ENCODE data around the gene CDHR3. TPM values are rescaled to one million over a fixed set of nuclear protein-coding genes. Genes with fewer than 3 reads are reported as not detected.
"Not testable (repeated sequence)": the region's sequence is repeated elsewhere in the genome, so short reads cannot be mapped to it uniquely, and the experiment has no call there.

CDHR3 gene
- total and polyA plus RNA-seq, 4 experiments from 2014 or later = 1.3 to 12.1 (median 6.7) TPM

DNA sequence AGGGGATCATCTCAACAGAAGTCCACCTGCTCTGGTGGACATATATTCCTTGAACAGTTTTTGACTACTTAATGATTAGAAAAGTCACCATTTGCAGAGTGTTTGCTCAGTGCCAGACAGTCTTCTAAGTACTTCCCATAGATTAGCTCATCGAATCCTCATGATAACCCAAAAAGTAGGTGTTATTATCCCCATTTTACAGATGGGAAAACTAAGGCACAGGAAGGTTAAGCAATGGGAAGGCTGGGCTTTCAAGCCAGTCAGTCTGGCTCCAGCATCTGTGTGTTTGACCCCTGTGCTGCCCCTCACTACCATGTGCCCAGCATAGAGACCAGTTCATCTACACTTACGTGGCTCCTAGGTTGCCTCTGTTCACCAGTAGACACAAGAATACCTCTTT lies 15.9 kb downstream of the CDHR3 start:
- intact Hi-C loops (cut with micrococcal nuclease) = no loop called here
- Histone ChIP-seq H3K4me1 (ENCODE audit: insufficient read depth, low read length) (no peaks in the 10 kb centered on the region), H3K4me3 (ENCODE audit: low read length in 2 of 2) (no peak overlapping the region), H3K27me3 (ENCODE audit: insufficient read depth, low read length) (no peaks in the 10 kb centered on the region), H3K9me3 (ENCODE audit: control insufficient read depth in 1 of 2, low read length in 2 of 2) (no peaks in the 10 kb centered on the region), H3K27ac (ENCODE audit: low read depth, low read length) (no peak overlapping the region), H3K36me3 (ENCODE audit: insufficient read depth, low read length) (no peaks in the 10 kb centered on the region)
- H3K27ac Mint-ChIP-seq = no peak overlapping the region
- H3K4me1 Mint-ChIP-seq = no peaks in the 10 kb centered on the region
- ChIA-PET CTCF (ENCODE audit: partially characterized antibody) (interaction anchor here (1.2 kb wide), 1 partner anchor 218 kb away, joined by 3 read pairs; no protein-coding TSS in a partner anchor), POLR2A (ENCODE audit: partially characterized antibody) (no interaction called here)
- DNase-seq = no peak
- no peak overlapping the region for H3K4me3 Mint-ChIP-seq
- no peaks in the 10 kb centered on the region for H3K9me3 Mint-ChIP-seq
- no peaks in the 10 kb centered on the region for H3K36me3 Mint-ChIP-seq
- H3K27me3 Mint-ChIP-seq = peaks cover 0 to 9% of the 10 kb centered on the region in 2 donors

DNA sequence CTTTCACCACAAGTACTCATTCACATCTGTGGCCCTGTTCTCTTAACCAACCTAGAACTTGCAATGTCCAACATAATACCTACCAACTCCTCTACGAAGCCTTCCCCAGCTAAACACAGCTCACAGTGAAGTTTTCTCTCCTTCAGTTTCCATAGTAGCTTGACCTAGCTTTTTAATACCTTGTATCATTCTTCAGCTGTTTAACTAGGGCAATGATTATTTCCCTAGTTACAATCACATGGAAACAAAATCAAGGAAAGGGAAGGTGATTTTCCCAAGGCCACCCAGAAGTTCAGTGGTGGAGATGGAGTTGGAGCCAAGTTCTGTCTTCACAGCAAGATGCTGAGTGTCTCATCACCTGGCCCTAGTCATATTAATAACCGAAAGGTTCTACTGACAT lies 16.3 kb downstream of the CDHR3 start:
- no peak overlapping the region for H3K27ac ChIP-seq (ENCODE audit: low read depth, low read length)
- DNase-seq = no peak
- Mint-ChIP-seq H3K9me3 (no peaks in the 10 kb centered on the region), H3K4me3 (no peak overlapping the region), H3K4me1 (no peaks in the 10 kb centered on the region), H3K27ac (peak overlapping the region in 1 of 7 donors; percentile 81), H3K36me3 (no peaks in the 10 kb centered on the region), H3K27me3 (peaks cover 0 to 11% of the 10 kb centered on the region in 2 donors)
- no peak overlapping the region for H3K4me3 ChIP-seq (ENCODE audit: low read length in 2 of 2)
- intact Hi-C loops (cut with micrococcal nuclease) = no loop called here
- H3K27me3 ChIP-seq (ENCODE audit: insufficient read depth, low read length) = no peaks in the 10 kb centered on the region
- H3K36me3 ChIP-seq (ENCODE audit: insufficient read depth, low read length) = no peaks in the 10 kb centered on the region
- CTCF ChIA-PET (ENCODE audit: partially characterized antibody) = no interaction called here
- no peaks in the 10 kb centered on the region for H3K4me1 ChIP-seq (ENCODE audit: insufficient read depth, low read length)
- no peaks in the 10 kb centered on the region for H3K9me3 ChIP-seq (ENCODE audit: control insufficient read depth in 1 of 2, low read length in 2 of 2)
- POLR2A ChIA-PET (ENCODE audit: partially characterized antibody) = no interaction called here

DNA sequence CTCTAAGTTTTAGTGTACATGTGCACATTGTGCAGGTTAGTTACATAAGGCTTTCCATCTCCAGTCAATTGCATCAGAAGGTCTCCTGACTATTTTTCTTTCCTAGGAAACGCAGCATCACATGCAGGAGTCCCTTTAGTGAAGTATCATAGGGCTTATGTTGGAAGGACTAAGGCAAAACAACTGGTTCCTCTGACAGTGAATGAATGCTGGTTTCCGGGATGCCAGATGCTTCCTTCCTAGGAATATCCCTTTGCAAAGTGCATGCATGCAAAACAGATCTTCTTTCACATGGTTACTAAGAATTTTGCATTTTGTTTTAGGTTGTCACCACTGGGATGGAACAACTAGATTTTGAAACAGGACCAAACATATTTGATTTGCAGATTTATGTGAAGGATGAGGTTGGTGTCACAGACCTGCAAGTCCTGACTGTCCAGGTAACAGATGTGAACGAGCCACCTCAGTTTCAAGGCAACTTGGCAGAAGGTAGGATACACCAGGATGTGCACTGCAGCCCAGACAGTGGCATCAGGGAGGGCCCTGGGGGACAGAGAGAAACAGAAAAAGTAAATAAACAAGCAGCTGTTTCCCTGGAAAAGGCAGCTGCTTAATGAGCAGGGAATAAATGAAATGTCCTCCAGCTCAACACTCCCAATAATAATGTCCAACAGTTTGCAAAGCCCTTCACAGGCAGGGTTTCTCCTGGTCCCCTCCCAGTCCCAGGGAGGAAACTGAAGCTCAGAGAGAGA lies 17.8 kb downstream of the CDHR3 start:
- H3K4me1 Mint-ChIP-seq = no peaks in the 10 kb centered on the region
- no peak overlapping the region for H3K4me3 Mint-ChIP-seq
- no peaks in the 10 kb centered on the region for H3K4me1 ChIP-seq (ENCODE audit: insufficient read depth, low read length)
- no peaks in the 10 kb centered on the region for H3K36me3 ChIP-seq (ENCODE audit: insufficient read depth, low read length)
- intact Hi-C loops (cut with micrococcal nuclease) = no loop called here
- POLR2A ChIA-PET (ENCODE audit: partially characterized antibody) = no interaction called here
- H3K27ac ChIP-seq (ENCODE audit: low read depth, low read length) = no peak overlapping the region
- H3K36me3 Mint-ChIP-seq = no peaks in the 10 kb centered on the region
- DNase-seq = no peak
- no peak overlapping the region for H3K27ac Mint-ChIP-seq
- H3K27me3 Mint-ChIP-seq = peaks cover 0 to 11% of the 10 kb centered on the region in 2 donors
- CTCF ChIA-PET (ENCODE audit: partially characterized antibody) = interaction anchor here (1.0 kb wide), 1 partner anchor 28 kb away, joined by 4 read pairs; no protein-coding TSS in a partner anchor
- no peaks in the 10 kb centered on the region for H3K9me3 ChIP-seq (ENCODE audit: control insufficient read depth in 1 of 2, low read length in 2 of 2)
- H3K4me3 ChIP-seq (ENCODE audit: low read length in 2 of 2) = no peak overlapping the region
- H3K27me3 ChIP-seq (ENCODE audit: insufficient read depth, low read length) = no peaks in the 10 kb centered on the region
- H3K9me3 Mint-ChIP-seq = no peaks in the 10 kb centered on the region

DNA sequence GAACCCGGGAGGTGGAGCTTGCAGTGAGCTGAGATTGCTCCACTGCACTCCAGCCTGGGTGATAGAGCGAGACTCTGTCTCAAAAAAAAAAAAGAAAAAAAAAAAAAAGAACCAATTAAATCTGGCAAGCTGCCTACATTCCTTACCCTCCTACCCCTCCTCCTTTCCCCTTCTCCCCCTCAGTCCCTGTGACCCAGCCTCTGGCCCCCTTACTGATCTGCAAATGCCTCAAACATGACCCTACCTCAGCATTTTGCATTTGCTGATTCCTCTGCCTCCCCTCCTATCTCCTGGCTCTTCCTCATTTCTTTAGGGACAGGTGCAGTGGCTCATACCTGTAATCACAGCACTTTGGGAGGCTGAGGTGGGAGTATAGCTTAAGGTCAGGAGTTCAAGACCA lies 19.3 kb downstream of the CDHR3 start:
- H3K36me3 ChIP-seq (ENCODE audit: insufficient read depth, low read length) = no peaks in the 10 kb centered on the region
- H3K9me3 Mint-ChIP-seq = no peaks in the 10 kb centered on the region
- intact Hi-C loops (cut with micrococcal nuclease) = no loop called here
- no peaks in the 10 kb centered on the region for H3K9me3 ChIP-seq (ENCODE audit: control insufficient read depth in 1 of 2, low read length in 2 of 2)
- no peak overlapping the region for H3K4me3 Mint-ChIP-seq
- no peaks in the 10 kb centered on the region for H3K4me1 Mint-ChIP-seq
- ChIA-PET POLR2A (ENCODE audit: partially characterized antibody) (no interaction called here), CTCF (ENCODE audit: partially characterized antibody) (interaction anchor here (1.8 kb wide), 1 partner anchor 8 kb away, joined by 6 read pairs; no protein-coding TSS in a partner anchor)
- H3K4me3 ChIP-seq (ENCODE audit: low read length in 2 of 2) = no peak overlapping the region
- no peaks in the 10 kb centered on the region for H3K4me1 ChIP-seq (ENCODE audit: insufficient read depth, low read length)
- no peak overlapping the region for H3K27ac Mint-ChIP-seq
- peaks cover 0 to 11% of the 10 kb centered on the region in 2 donors for H3K27me3 Mint-ChIP-seq
- no peak for DNase-seq
- no peaks in the 10 kb centered on the region for H3K36me3 Mint-ChIP-seq
- no peaks in the 10 kb centered on the region for H3K27me3 ChIP-seq (ENCODE audit: insufficient read depth, low read length)
- no peak overlapping the region for H3K27ac ChIP-seq (ENCODE audit: low read depth, low read length)

DNA sequence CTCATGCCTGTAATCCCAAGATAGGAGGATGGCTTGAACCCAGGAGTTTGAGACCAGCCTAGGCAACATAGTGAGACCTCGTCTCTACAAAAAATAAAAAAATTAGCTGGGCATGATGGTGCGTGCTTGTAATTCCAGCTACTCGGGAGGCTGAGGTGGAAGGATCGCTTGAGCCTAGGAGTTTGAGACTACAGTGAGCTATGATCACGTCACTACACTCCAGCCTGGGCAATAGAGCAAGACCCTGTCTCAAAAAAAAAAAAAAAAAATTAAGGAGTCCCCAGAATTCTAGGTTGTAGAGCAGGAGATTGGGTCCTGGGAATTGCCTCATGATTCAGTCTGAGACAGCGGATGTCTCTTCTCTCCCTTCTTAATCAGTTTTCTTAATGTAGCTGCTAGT lies 21.7 kb downstream of the CDHR3 start:
- CTCF ChIA-PET (ENCODE audit: partially characterized antibody) = not testable (repeated sequence)

DNA sequence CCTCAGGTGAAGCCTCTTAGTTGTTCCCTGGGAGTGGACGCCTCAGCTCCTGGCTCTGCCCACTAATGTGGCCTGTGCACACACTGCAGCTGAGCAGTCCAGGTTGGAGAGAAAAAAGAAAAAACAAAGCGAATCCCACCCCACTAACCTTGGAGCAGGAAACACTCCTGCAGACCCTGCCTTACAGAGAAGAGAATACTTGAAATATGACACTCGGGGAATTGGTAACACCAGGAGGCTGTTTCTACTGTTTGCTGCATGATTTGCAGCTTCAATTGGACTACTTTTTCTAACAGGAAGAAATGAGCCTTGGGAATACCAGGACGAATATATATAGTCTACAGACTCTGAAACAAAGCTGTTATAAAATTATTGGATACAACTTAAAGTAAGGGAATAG lies 22.2 kb downstream of the CDHR3 start:
- H3K27ac Mint-ChIP-seq = peak overlapping the region in 1 of 7 donors; percentile 60
- no peak overlapping the region for H3K4me3 Mint-ChIP-seq
- DNase-seq = no peak
- no peak overlapping the region for H3K4me3 ChIP-seq (ENCODE audit: low read length in 2 of 2)
- intact Hi-C loops (cut with micrococcal nuclease) = no loop called here
- no peaks in the 10 kb centered on the region for H3K9me3 Mint-ChIP-seq
- no peaks in the 10 kb centered on the region for H3K36me3 ChIP-seq (ENCODE audit: insufficient read depth, low read length)
- H3K27me3 ChIP-seq (ENCODE audit: insufficient read depth, low read length) = no peaks in the 10 kb centered on the region
- ChIA-PET CTCF (ENCODE audit: partially characterized antibody) (no interaction called here), POLR2A (ENCODE audit: partially characterized antibody) (no interaction called here)
- peaks cover 0 to 11% of the 10 kb centered on the region in 2 donors for H3K27me3 Mint-ChIP-seq
- no peaks in the 10 kb centered on the region for H3K4me1 ChIP-seq (ENCODE audit: insufficient read depth, low read length)
- no peak overlapping the region for H3K27ac ChIP-seq (ENCODE audit: low read depth, low read length)
- no peaks in the 10 kb centered on the region for H3K4me1 Mint-ChIP-seq
- H3K9me3 ChIP-seq (ENCODE audit: control insufficient read depth in 1 of 2, low read length in 2 of 2) = no peaks in the 10 kb centered on the region
- no peaks in the 10 kb centered on the region for H3K36me3 Mint-ChIP-seq

More for the DNA sequence above, 21.7 kb downstream of the CDHR3 start:
- H3K4me3 Mint-ChIP-seq; POLR2A ChIA-PET (ENCODE audit: partially characterized antibody); H3K9me3 Mint-ChIP-seq; H3K36me3 Mint-ChIP-seq; H3K27me3 ChIP-seq (ENCODE audit: insufficient read depth, low read length); DNase-seq; H3K4me1 ChIP-seq (ENCODE audit: insufficient read depth, low read length); H3K4me1 Mint-ChIP-seq; H3K4me3 ChIP-seq (ENCODE audit: low read length in 2 of 2); H3K27ac Mint-ChIP-seq; intact Hi-C loops (cut with micrococcal nuclease); H3K9me3 ChIP-seq (ENCODE audit: control insufficient read depth in 1 of 2, low read length in 2 of 2); H3K36me3 ChIP-seq (ENCODE audit: insufficient read depth, low read length); H3K27ac ChIP-seq (ENCODE audit: low read depth, low read length): not testable (repeated sequence)
- peaks cover 0 to 11% of the 10 kb centered on the region in 2 donors for H3K27me3 Mint-ChIP-seq

DNA sequence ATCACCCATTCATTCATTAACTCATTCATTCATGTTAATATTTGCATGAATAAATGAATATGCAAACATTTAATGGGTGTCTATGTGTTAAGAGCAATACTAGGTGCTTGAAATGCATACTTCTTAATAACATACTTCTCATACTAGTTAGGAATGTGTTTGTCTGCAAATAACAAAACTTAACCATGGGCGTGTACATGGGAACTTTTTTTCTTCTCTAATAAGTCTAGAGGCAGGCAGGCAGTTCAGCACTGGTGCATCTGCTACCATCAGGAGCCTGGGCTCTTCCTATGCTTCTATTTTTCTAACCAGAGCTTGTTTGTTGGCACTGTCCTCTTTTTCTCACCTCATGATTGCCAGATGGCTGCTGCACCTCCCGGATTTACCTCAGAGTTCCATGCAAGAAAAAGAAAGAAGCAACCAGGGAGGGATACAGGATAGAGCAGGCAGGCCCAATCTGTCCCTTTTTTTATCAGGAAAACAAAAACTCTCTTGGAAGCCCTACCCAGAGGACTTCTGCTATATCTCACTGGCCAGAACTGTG lies 22.7 kb downstream of the CDHR3 start:
- Mint-ChIP-seq H3K4me3 (no peak overlapping the region), H3K27ac (no peak overlapping the region), H3K27me3 (peaks cover 0 to 11% of the 10 kb centered on the region in 2 donors), H3K4me1 (no peaks in the 10 kb centered on the region), H3K9me3 (no peaks in the 10 kb centered on the region), H3K36me3 (no peaks in the 10 kb centered on the region)
- ChIA-PET POLR2A (ENCODE audit: partially characterized antibody) (no interaction called here), CTCF (ENCODE audit: partially characterized antibody) (no interaction called here)
- no peaks in the 10 kb centered on the region for H3K4me1 ChIP-seq (ENCODE audit: insufficient read depth, low read length)
- no peak overlapping the region for H3K4me3 ChIP-seq (ENCODE audit: low read length in 2 of 2)
- intact Hi-C loops (cut with micrococcal nuclease) = no loop called here
- DNase-seq = no peak
- H3K9me3 ChIP-seq (ENCODE audit: control insufficient read depth in 1 of 2, low read length in 2 of 2) = no peaks in the 10 kb centered on the region
- no peaks in the 10 kb centered on the region for H3K27me3 ChIP-seq (ENCODE audit: insufficient read depth, low read length)
- no peak overlapping the region for H3K27ac ChIP-seq (ENCODE audit: low read depth, low read length)
- H3K36me3 ChIP-seq (ENCODE audit: insufficient read depth, low read length) = no peaks in the 10 kb centered on the region

All from CD4-positive, alpha-beta memory T cell (primary cell).